Measurements from ENCODE around the gene ABHD17B.

DNA sequence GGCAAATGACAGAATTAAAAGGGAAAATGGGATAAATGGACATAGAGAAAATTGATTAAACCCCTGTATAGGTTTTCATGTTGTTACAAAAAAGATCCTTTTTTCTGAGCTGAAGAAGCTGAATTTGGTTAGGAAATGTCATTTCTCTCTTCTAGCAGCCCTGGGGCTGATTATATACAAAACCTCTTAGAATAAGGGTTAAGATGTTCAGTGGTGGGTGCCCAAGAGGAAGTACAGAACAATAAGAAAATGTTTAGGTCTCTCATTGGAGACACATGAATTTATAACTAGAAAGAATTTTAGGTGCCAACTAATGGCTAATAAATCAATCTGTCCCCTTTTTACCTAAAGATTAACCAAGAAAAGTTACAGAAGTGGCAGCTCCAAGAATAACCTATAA lies 14.2 kb downstream of the ABHD17B start:
- TF ChIP-seq, protein P1, sequence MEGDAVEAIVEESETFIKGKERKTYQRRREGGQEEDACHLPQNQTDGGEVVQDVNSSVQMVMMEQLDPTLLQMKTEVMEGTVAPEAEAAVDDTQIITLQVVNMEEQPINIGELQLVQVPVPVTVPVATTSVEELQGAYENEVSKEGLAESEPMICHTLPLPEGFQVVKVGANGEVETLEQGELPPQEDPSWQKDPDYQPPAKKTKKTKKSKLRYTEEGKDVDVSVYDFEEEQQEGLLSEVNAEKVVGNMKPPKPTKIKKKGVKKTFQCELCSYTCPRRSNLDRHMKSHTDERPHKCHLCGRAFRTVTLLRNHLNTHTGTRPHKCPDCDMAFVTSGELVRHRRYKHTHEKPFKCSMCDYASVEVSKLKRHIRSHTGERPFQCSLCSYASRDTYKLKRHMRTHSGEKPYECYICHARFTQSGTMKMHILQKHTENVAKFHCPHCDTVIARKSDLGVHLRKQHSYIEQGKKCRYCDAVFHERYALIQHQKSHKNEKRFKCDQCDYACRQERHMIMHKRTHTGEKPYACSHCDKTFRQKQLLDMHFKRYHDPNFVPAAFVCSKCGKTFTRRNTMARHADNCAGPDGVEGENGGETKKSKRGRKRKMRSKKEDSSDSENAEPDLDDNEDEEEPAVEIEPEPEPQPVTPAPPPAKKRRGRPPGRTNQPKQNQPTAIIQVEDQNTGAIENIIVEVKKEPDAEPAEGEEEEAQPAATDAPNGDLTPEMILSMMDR (conservative IDR thresholded peaks at IDR 0.05): no peak
- no peak for TF ChIP-seq EZH2 (IDR thresholded peaks at IDR 0.05; ENCODE audit: low read depth)
